Smooth muscle cell (in vitro differentiated cells): ENCODE results near the gene UNC5CL. TPM values are rescaled to one million over a fixed set of nuclear protein-coding genes. Genes with fewer than 3 reads are reported as not detected.

Source experiments
- DNase-seq: peaks from one replicate; lab custom pipeline; 2025; ENCODE audit not compliant: unreplicated experiment; lab: John Stamatoyannopoulos, UW
- H2AFZ ChIP-seq: fragments of 200-600 bp; sonication (generic); 2 replicates; pipeline ENCODE4 v1.6.0; 2016; ENCODE audit warnings: antibody characterized with exemption, low read depth, mild to moderate bottlenecking
- H3F3A ChIP-seq: fragments of 200-600 bp; sonication (generic); 2 replicates; pipeline ENCODE4 v1.6.0; 2017; ENCODE audit warnings: antibody characterized with exemption, low read depth
- H3K27ac ChIP-seq: fragments of 200-600 bp; sonication (generic); 2 replicates; pipeline ENCODE4 v1.5.1; 2016; ENCODE audit warnings: low read depth, mild to moderate bottlenecking
- H3K27me3 ChIP-seq: fragments of 200-600 bp; sonication (generic); 2 replicates; pipeline ENCODE4 v1.6.1; 2016; ENCODE audit warnings: low read depth, mild to moderate bottlenecking
- H3K36me3 ChIP-seq: fragments of 200-600 bp; sonication (generic); 2 replicates; pipeline ENCODE4 v1.5.1; 2016; ENCODE audit warnings: low read depth
- H3K4me1 ChIP-seq: fragments of 200-600 bp; sonication (generic); 2 replicates; pipeline ENCODE4 v1.5.1; 2016; ENCODE audit warnings: low read depth
- H3K4me2 ChIP-seq: fragments of 200-600 bp; sonication (generic); 2 replicates; pipeline ENCODE4 v1.6.0; 2016; ENCODE audit warnings: mild to moderate bottlenecking
- H3K4me3 ChIP-seq: fragments of 200-600 bp; sonication (generic); 2 replicates; pipeline ENCODE4 v1.5.1; 2016; ENCODE audit warnings: mild to moderate bottlenecking
- H3K79me2 ChIP-seq: fragments of 200-600 bp; sonication (generic); 2 replicates; pipeline ENCODE4 v1.6.0; 2016; ENCODE audit warnings: low read depth, mild to moderate bottlenecking
- H3K9ac ChIP-seq: fragments of 200-600 bp; sonication (generic); 2 replicates; pipeline ENCODE4 v1.6.0; 2016; ENCODE audit warnings: low read depth
- H3K9me3 ChIP-seq: fragments of 200-600 bp; sonication (generic); replicated peaks from 2 replicates; pipeline ENCODE4 v1.5.1; 2016; ENCODE audit warnings: low read depth
- H4K20me1 ChIP-seq: fragments of 200-600 bp; sonication (generic); 2 replicates; pipeline ENCODE4 v1.6.0; 2016; ENCODE audit warnings: low read depth
- CTCF ChIP-seq: fragments of 200-600 bp; sonication (generic); IDR thresholded peaks from 2 replicates; pipeline ENCODE4 v1.5.1; 2017; ENCODE audit warnings: borderline replicate concordance, mild to moderate bottlenecking, antibody characterized with exemption; ENCODE audit not compliant: insufficient read depth, poor library complexity, severe bottlenecking
- WGBS: methylation state at CpG from one replicate; pipeline ENCODE4 v1.1.7; 2016; ENCODE audit warnings: low lambda C conversion rate; 5-methylcytosine and 5-hydroxymethylcytosine counted together
- polyA plus RNA-seq: library from polyadenylated mRNA; unstranded; fragments of >200 nt; fragmentation: Nextera tagmentation; extraction: Ambion mirVana; gene quantifications from 2 replicates; pipeline ENCODE4 v1.2.1, GENCODE V29; 2016
- total RNA-seq: library from RNA; depleted of rRNA; stranded (reverse); fragments of >200 nt; gene quantifications from 2 replicates; pipeline ENCODE4 v1.2.3, GENCODE V29; 2014

The UNC5CL gene
- total and polyA plus RNA-seq, 2 experiments from 2014 or later, result 1.1 to 3.4 TPM

- H3K4me2 ChIP-seq, result no peak overlapping the region
- H3K27me3 ChIP-seq, result no peaks in the 10 kb centered on the region
- no peak overlapping the region for H2AFZ ChIP-seq
- no peak overlapping the region for H3K4me3 ChIP-seq
- no peaks in the 10 kb centered on the region for H3K36me3 ChIP-seq
- WGBS, result 91% methylated on average over 4 of the region's 4 CpGs
- no peaks in the 10 kb centered on the region for H4K20me1 ChIP-seq
- H3K27ac ChIP-seq, result no peak overlapping the region
- H3K9ac ChIP-seq, result no peak overlapping the region
- H3K4me1 ChIP-seq, result no peaks in the 10 kb centered on the region
- no peaks in the 10 kb centered on the region for H3K79me2 ChIP-seq
- DNase-seq, result no peak
- H3F3A ChIP-seq, result no peaks in the 10 kb centered on the region
- no peak for TF ChIP-seq CTCF
- H3K9me3 ChIP-seq, result no peaks in the 10 kb centered on the region
Measured at GRCh38 chr6:40977085-40977484, 61.9 kb downstream of the UNC5CL start.

Other genes with a start within 250 kb of the UNC5CL start
- not detected in 2 replicates for gene TSPO2, start 3.2 kb upstream of the UNC5CL start, total RNA-seq
- gene TSPO2, start 3.2 kb upstream of the UNC5CL start, polyA plus RNA-seq, result not detected in 2 replicates
- 1.0 TPM in 1 of 2 replicates, not detected in the other for gene APOBEC2, start 14.0 kb upstream of the UNC5CL start, total RNA-seq
- gene APOBEC2, start 14.0 kb upstream of the UNC5CL start, polyA plus RNA-seq, result 1.2 and 1.6 TPM in 2 replicates
- 15.0 and 18.5 TPM in 2 replicates for gene OARD1, start 33.1 kb upstream of the UNC5CL start, total RNA-seq
- gene OARD1, start 33.1 kb upstream of the UNC5CL start, polyA plus RNA-seq, result 21.2 and 27.2 TPM in 2 replicates
- gene NFYA, start 33.8 kb upstream of the UNC5CL start, total RNA-seq, result 40.2 and 43.5 TPM in 2 replicates
- 20.6 and 22.4 TPM in 2 replicates for gene NFYA, start 33.8 kb upstream of the UNC5CL start, polyA plus RNA-seq
- gene TREML1, start 115.1 kb upstream of the UNC5CL start, total RNA-seq, result not detected in 2 replicates
- gene TREML1, start 115.1 kb upstream of the UNC5CL start, polyA plus RNA-seq, result not detected in 2 replicates
- not detected in 2 replicates for gene TREM2, start 123.9 kb upstream of the UNC5CL start, total RNA-seq
- gene TREM2, start 123.9 kb upstream of the UNC5CL start, polyA plus RNA-seq, result 0.24 TPM in 1 of 2 replicates, not detected in the other
- not detected in 2 replicates for gene TREML2, start 161.9 kb upstream of the UNC5CL start, total RNA-seq
- not detected in 2 replicates for gene TREML2, start 161.9 kb upstream of the UNC5CL start, polyA plus RNA-seq
- not detected in 2 replicates for gene TREML4, start 189.1 kb upstream of the UNC5CL start, total RNA-seq
- gene TREML4, start 189.1 kb upstream of the UNC5CL start, polyA plus RNA-seq, result not detected in 2 replicates
- gene TREM1, start 247.5 kb upstream of the UNC5CL start, total RNA-seq, result 3.2 and 14.1 TPM in 2 replicates
- gene TREM1, start 247.5 kb upstream of the UNC5CL start, polyA plus RNA-seq, result 6.9 and 10.0 TPM in 2 replicates